PC-9 (cell line): Measurements from ENCODE around the gene GLB1L2.

ENCODE experiments used
- EZH2 ChIP-seq: fragments of 200-600 bp; sonication (generic); IDR thresholded peaks from 2 replicates; pipeline ENCODE4 v1.8.0; 2017; ENCODE audit warnings: antibody characterized with exemption, low read depth
- TF ChIP-seq, protein P1 (sequence below): fragments of 200-600 bp; sonication (generic); conservative IDR thresholded peaks from 2 replicates; pipeline ENCODE4 v1.6.1; 2017; ENCODE audit warnings: mixed run types, antibody characterized with exemption, mild to moderate bottlenecking, moderate library complexity

DNA sequence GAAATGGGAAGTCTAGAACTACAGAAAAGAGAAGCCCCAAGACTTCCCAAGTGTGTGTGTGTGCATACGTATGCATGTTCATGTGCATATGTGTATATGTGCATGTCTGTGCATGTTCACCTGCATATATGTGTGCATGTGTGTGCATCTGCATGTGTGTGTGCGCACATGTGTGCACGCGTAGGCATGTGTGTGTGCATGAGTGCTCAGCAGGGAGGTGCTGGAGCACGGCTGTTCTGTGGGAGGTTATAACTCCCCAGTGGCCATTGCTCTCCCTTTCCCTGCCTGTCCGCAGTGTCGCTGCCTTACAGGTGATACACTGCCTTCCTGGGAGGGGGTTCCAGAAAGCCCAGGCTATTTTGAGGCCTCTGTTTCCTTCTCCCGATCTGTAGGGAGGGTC lies 50.5 kb downstream of the GLB1L2 start:
- TF ChIP-seq, protein P1, sequence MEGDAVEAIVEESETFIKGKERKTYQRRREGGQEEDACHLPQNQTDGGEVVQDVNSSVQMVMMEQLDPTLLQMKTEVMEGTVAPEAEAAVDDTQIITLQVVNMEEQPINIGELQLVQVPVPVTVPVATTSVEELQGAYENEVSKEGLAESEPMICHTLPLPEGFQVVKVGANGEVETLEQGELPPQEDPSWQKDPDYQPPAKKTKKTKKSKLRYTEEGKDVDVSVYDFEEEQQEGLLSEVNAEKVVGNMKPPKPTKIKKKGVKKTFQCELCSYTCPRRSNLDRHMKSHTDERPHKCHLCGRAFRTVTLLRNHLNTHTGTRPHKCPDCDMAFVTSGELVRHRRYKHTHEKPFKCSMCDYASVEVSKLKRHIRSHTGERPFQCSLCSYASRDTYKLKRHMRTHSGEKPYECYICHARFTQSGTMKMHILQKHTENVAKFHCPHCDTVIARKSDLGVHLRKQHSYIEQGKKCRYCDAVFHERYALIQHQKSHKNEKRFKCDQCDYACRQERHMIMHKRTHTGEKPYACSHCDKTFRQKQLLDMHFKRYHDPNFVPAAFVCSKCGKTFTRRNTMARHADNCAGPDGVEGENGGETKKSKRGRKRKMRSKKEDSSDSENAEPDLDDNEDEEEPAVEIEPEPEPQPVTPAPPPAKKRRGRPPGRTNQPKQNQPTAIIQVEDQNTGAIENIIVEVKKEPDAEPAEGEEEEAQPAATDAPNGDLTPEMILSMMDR: no peak
- no peak for TF ChIP-seq EZH2
